GM12865 (cell line): Measurements from ENCODE around the gene MN1.

ENCODE experiments used
- DNase-seq: peaks from one replicate; pipeline ENCODE4 v3.0.0; 2010; ENCODE audit warnings: low read depth
- H3K4me3 ChIP-seq: 2 replicates; pipeline ENCODE4 v1.5.1; 2011; ENCODE audit warnings: mild to moderate bottlenecking, low read depth, low read length, control low read depth
- CTCF ChIP-seq: IDR thresholded peaks from 2 replicates; pipeline ENCODE4 v1.5.1; 2011; ENCODE audit warnings: low read length, control low read depth, low read depth, inconsistent platforms; ENCODE audit not compliant: insufficient read depth; ENCODE audit errors: missing control alignments

Gene MN1

GRCh38 chr22:27705408-27706080 is 96.0 kb downstream of the MN1 start:
- TF ChIP-seq CTCF, result no peak
- H3K4me3 ChIP-seq, result no peak overlapping the region
- DNase-seq, result no peak

- no peak for TF ChIP-seq CTCF
- DNase-seq, result no peak
- no peak overlapping the region for H3K4me3 ChIP-seq
Observed at GRCh38 chr22:27704581-27704980, 97.0 kb downstream of the MN1 start.

- no peak for DNase-seq
- no peak for TF ChIP-seq CTCF
- no peak overlapping the region for H3K4me3 ChIP-seq
Observed at GRCh38 chr22:27699383-27700019, 102.1 kb downstream of the MN1 start.

- DNase-seq, result no peak
- no peak overlapping the region for H3K4me3 ChIP-seq
- no peak for TF ChIP-seq CTCF
Observed at GRCh38 chr22:27698813-27699212, 102.7 kb downstream of the MN1 start.
